ENCODE results near the gene MAPKAPK5. TPM values are rescaled to one million over a fixed set of nuclear protein-coding genes. Genes with fewer than 3 reads are reported as not detected.
"Not testable (repeated sequence)": the region's sequence is repeated elsewhere in the genome, so short reads cannot be mapped to it uniquely, and the experiment has no call there.

Gene MAPKAPK5
- total RNA-seq, 2 experiments from 2014 or later, result 73.7 to 75.0 TPM

- not testable (repeated sequence) for H3K27ac Mint-ChIP-seq, H3K27me3 Mint-ChIP-seq, H3K4me3 Mint-ChIP-seq, DNase-seq
- Mint-ChIP-seq H3K36me3 (peaks cover 15% of the 10 kb centered on the region), H3K4me1 (peaks cover 15% of the 10 kb centered on the region), H3K9me3 (peaks cover 10% of the 10 kb centered on the region)
These were observed 109.1 kb downstream of the MAPKAPK5 start for GRCh38 chr12:111950961-111951676.

Other genes with a start within 250 kb of the MAPKAPK5 start
- gene ATXN2, start 242.9 kb upstream of the MAPKAPK5 start, total RNA-seq, result 10 to 100 TPM; 24.8 to 30.8 TPM
- gene BRAP, start 156.3 kb upstream of the MAPKAPK5 start, total RNA-seq, result 10 to 100 TPM; 22.4 to 23.0 TPM
- gene ACAD10, start 156.2 kb upstream of the MAPKAPK5 start, total RNA-seq, result 10 to 100 TPM; 14.4 to 17.4 TPM
- 1 to 10 TPM; 1.4 to 1.6 TPM for gene ALDH2, start 75.3 kb upstream of the MAPKAPK5 start, total RNA-seq
- gene TMEM116, start 170.9 kb downstream of the MAPKAPK5 start, total RNA-seq, result 10 to 100 TPM; 10.1 to 10.5 TPM
- gene ERP29, start 171.2 kb downstream of the MAPKAPK5 start, total RNA-seq, result 10 to 100 TPM; 79.9 to 85.6 TPM